HG03045 (cell line): ENCODE data around the gene MKRN2OS.
"Not testable (repeated sequence)": the region's sequence is repeated elsewhere in the genome, so short reads cannot be mapped to it uniquely, and the experiment has no call there.

Source experiments
- ATAC-seq: cut with Tn5 transposase; IDR thresholded peaks from one replicate; pipeline ENCODE4 v1.9.1; 2021; ENCODE audit warnings: mild to moderate bottlenecking, moderate library complexity; ENCODE audit not compliant: unreplicated experiment

The MKRN2OS gene

DNA sequence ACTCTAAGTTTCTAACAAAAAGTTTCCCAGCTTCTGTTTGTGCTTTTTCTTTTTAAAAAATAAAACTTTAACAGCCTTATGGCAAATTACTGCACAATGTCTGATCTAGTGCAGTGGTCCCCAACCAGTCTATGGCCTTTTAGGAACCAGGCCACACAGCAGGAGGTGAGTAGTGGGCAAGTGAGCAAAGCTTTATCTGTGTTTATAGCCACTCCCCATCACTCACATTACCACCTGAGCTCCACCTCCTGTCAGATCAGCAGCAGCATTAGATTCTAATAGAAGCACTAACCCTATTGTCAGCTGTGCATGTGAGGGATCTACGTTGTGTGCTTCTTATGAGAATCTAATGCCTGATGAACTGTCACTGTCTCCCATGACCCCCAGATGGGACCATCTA, 17.2 kb upstream of the MKRN2OS start:
- ATAC-seq, result no peak

DNA sequence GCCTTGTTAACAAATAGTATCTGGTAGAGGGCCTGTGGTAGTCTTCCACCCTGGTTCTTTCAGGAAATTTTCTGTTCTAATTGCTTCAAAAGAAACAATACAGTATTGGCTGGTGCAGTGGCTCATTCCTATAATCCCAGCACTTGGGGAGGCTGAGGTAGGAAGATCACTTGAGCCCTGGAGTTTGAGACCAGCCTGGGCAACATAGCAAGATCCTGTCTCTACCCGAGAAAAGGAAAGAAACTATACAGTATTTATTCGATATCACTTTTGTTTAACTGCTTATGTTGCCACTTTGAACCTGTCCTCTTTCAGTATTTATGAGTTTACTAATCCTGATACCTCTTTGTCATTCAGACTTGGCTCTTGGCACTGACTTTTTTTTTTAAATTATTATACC, 16.1 kb upstream of the MKRN2OS start:
- ATAC-seq, result no peak

DNA sequence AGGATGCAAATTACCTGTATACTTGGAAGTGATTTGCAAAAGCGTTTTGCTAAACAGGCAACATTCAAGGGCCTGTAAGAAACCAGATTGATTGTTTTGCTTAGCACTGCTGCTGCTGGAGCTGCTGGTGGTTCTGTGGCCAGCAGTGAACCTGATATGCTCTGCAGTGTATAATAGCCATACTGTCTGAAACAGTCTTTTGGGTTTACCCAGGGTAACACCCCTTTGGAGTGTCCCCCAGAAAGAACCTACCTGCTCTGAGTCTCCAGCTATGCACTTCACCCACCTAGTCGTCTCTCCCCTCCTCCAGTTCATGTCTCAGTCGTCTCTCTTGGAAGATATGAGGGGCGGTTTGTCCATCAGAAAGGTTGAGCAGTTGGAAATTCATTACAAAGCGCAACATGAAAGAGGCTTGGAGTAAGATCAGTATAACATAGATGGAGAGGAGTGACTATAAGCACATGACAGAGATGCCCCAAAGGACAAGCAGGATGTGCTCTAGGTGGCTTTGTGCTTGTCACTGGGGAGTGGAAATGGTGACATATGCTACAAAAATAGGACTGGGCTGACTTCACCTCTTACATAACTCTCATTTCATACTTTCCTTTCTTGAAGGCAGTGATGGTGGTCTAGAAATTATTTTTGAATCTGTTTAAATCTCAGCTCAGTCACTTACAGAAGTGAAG, 15.3 kb upstream of the MKRN2OS start:
- ATAC-seq, result peak; percentile 39

DNA sequence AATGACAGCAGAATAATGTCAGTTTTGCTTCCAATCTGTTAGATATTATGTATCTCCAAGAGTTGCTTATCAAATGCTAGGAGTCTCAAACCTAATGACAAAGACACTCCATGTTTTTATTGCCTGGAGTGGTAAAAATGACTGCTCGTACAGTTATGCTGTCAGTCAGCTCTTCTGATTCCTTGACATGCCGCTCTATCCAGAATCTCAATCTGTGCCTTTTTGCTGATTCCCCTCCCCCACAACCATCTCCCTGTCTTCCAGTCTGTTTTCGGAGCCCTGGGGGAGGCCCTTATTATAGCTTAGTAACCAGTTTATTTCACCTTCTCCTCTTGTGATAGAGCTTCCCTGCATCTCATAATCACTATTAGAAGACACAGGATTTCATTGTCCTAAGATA, 14.2 kb upstream of the MKRN2OS start:
- no peak for ATAC-seq

DNA sequence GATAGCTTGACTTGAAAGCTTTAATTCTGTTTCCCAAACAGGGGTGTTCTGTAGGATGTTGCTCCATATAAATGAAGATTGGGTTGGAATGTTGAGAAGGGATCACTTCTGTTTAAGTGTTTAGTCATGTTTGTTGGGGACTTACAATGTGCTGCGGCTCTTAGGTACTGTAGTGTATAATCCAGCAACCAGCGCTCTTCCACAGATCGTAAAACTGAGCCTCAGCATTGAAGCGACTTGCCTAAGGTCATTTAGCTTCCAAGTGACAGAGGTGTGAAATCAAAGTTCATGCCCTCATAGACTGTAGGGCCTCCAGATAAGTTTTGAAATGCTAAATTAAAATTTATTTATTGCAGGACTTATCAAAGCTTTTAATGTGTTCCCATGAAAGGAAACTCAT, 13.4 kb upstream of the MKRN2OS start:
- no peak for ATAC-seq

DNA sequence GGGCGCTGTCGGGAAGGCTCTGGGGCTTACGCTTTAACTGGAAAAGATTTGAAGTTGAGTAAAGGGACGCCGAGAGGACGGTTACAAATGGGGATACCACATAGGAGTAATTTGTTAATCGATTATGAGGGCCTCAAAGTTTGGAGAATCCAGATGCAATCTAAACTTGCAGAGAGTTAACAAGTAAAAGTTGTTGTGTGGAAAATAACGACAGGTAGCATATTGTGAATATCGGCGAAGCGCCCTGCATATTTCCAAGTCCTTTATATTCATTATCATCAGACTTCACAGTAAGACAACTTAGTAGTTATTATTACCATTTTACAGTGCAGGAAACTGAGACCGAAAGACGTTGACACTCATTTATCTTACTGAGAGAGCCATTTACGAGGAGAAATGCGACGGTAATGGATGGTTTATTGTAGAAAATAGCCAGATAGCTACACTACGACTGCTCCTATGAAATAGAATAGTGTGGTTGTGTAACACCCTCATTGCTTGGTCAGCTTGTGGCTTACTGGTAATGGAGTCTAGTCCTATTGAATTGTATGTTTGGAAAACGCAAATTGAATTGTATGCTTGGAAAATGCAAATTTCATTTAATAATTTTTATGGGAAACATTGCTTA, 12.3 kb upstream of the MKRN2OS start:
- no peak for ATAC-seq

DNA sequence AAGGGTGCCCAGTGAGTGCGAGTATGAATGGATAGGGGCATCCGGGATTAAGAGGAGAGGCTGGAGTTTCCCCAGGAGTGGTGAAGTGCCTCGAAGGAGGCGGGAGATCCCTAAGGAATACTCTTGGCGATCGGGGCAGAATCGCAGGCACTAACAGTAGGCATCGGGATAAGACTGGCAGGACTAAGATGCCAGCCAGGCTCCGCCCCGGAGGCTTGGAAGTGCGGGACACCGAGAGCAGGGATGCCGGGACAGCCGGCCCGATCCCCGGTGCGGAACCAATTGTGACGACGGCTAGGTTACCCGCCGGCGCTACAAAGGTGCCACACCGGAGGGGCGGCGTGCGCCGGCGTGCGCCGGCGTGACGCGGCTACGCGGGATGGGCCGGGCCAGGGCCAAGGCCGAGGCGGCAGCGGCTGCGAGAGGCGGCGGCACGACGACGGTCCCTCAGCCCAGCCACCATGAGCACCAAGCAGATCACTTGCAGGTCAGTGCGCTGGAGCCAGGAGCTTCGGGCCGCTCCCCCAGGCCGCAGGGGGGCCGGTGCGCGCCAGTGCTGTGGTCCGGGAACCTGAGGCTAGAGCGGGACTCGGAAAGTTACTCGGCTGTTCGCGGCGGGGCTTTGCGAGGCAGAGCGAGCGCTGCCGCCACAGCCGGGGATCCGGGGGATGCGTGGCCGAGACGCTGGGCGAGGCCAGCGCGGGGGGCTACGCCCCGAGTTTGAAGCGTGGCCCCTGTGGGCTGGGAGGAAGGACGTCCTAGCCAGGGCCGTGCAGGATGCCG, 11.6 kb upstream of the MKRN2OS start, which contains the start of gene MKRN2:
MKRN2 (plus strand) TSS at position 398 of the 783 bp plus-strand sequence; CDS start at position 462, 64 bp downstream.
- peak; percentile 81 for ATAC-seq

DNA sequence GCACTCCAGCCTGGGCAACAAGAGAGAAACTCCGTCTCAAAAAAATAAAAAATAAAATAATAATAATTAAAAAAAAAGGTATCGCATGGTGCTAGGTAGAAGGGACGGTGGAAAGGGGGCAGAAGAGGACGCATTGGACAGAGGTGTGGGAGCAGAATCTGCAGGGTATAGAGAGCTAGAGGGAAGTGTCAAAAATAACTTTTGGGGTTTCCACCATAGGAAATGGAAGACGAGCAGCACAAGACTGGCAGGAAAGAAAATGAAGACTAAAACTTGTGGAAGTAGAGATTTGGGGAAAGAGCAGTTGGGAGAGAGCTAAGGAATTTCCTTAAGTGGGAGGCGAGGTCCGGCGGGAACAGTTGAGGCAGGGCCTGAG, 11.0 kb upstream of the MKRN2OS start:
- no peak for ATAC-seq

DNA sequence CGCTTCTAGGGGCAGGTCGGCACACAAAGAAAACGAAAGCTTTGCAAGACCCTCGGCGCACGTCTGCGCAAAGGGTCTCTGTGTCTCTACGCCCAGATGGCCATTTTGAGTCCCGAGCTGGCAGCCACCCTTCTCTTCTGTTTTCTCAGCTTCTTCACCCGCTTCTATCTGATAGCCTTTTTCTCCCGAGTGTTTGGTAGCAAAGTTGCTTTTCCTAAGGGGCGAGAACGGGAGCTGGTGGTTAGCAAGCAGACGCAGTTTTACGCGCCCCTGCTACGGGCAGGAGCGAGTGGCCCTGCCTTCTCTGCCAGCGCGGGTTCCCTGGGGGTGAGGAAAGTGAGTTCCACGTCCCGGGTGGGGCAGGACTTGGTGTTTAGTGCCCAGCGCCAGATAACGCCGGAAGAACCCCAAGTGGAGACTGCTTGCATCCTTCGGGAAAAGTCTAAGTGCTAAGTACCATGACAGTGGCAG, 8.7 kb upstream of the MKRN2OS start:
- no peak for ATAC-seq

DNA sequence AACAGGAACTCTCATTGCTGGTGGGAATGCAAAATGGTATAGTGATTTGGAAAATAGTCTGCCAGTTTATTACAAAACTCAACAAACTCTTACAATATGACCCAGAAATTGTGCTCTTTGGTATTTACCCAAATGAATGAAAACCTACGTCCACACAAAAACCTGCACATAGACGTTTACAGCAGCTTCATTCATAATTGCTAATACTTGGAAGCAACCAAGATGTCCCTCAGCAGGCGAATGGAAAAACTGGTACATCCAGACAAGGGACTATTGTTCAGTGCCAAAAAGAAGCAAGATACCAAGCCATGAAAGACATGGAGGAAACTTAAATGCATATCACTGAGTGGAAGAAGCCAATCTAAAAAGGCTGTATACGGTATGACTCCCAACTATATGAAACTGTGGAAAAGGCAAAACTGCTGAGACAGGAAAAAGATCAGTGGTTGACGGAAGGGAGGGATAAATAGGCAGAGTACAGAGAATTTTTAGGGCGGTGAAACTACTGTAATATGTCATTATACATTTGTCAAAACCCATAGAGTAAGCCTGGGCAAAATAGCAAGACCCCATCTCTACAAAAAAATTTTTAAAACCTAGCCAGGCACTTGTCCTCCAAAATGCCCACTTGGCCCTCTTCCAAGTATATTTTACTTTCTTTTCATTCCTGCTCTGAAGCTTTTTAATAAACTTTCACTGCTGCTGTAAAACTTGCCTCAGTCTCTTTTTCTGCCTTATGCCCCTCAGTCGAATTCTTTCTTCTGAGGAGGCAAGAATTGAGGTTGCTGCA, 4.9 kb upstream of the MKRN2OS start:
- no peak for ATAC-seq

DNA sequence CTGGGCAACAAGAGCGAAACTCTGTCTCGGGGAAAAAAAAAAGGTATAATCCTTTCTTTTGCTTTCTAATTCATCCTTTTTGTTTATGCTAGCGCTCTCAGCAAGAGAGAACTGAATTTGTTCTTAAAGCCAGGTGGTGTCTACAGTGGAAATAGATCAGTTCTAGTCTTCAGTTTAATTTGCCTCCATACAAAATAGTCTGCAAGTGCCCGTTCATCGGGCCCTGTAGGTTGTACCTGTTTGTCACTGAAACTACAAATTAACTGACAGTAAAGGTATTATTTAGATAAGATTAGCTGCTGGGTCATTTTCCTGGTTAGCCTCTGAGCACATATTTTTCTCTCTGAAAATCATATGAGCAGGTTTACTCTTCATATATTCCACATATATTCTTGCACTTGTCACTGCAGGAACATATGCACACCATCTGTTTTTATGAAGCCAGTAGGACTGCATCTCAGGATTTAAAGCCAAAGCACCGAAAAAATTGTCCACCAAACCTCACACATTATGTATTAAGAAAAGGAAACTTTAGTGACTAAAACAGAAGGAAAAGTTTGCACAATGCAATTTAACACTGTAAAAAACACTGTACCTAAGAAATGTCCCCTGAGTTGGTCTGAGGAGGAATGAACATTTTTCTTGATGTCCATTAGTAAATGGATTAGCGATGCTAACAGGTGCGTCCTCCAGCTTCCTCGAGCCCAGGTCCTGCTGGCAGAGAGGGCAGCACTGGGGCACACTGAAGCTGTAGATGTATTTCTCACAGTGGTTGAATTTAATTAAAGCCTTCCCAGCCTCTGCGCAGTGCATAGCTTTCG, 437 bp downstream of the MKRN2OS start:
- ATAC-seq, result no peak

DNA sequence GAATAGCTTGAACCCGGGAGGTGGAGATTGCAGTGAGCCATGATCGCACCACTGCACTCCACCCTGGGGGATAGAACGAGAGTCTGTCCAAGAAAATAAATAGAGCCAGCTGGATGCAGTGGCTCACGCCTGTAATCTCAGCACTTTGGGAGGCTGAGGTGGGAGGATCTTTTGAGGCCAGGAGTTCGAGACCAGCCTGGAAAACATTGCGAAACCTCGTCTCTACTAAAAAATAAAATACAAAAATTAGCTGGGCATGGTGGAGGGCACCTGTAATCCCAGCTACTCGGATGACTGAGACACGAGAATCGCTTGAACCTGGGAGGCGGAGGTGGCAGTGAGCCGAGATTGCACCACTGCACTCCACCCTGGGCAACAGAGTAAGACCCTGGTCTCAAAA, 1.8 kb downstream of the MKRN2OS start:
- ATAC-seq, result not testable (repeated sequence)

DNA sequence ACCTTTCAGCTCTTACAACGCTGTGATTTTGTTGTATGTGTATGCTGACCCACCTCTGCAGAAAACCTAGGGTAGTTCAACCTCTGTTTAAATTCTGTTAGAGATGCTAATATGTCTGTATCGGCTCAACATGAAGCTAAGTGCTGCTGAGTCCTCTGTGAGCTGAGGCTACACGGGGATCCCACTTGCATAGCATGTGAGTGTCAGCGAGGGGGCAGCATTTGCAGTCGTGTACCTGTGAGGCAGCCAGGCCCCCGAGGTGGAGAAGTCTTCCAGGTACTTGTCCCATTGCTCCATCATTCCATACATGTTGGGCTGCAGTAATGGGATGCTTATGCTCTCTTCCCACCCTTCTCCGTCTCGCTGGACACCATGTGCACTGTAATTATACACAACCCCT, 3.7 kb downstream of the MKRN2OS start:
- ATAC-seq, result no peak

DNA sequence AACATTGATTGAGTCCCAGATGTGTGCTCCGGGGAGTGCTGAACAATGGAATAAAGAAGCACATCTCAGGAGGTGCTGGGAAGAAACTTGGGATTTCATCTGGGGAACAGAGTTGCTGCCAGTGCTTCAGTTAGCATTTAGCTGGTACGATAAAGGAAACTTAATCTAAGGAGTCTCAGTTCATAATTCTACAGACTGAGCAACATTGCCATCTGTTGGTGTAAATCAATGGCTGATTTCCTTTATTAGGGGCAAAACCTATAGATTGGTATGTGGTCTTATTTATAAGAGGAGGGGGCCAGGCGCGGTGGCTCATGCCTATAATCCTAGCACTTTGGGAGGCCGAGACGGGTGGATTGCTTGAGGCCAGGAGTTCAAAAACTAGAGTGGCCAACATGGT, 8.9 kb downstream of the MKRN2OS start:
- no peak for ATAC-seq

DNA sequence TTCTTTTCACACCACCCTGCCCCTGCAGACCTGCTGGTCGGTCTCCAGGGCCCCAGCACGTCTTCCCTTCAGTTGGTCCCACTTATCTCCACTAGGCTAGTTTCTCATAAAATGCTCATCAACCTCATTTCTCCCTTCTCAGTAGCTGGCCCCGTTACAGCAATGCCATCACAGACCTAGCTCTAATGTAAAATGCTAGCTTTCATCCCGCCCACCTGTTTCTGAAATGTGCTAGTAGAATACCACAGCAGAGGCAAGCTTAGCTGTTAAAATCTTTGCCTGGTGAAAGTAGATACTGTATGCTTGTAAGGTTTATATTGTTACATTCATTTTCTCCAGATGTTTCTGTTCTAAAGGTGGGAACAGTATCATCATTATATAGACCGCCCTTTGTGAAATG, 13.1 kb downstream of the MKRN2OS start:
- no peak for ATAC-seq

DNA sequence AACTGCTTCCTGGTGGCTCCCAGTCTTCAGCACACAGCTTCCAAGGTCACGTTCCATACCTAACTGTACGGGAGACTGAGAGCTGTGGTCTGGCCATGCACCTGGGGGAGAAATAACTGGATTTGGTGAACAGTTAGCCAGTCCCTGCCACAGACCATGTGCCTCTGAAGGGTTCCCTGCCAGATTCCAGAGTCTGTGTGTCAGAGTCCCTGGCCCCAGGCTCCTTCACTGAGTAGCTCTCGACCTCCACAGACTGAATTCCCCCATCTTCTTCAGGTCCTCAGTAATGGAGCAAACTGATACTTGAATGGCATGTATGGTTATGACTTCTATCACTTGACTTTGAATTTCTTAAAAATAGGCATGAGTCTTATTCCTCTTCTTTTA, 17.5 kb downstream of the MKRN2OS start:
- ATAC-seq, result no peak

DNA sequence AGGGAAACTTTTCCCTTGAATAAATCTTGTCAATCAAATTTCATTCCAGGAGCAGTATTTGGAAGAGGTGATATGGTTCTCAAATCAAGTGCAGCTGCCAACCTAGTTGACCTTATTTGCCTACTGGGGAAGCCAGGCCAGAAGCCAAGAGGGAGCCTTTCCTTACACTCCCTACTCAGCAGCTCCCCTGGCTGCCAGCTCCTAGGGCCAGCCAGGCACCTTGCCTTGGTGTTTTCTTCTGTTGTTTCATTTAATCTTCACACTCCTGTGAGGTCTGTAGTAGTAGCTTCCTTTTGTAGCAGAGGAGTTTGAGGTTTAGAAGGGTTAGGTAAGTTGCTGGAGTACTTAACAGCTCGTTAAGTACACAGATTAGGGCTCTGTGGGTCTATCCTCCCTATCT, 22.6 kb downstream of the MKRN2OS start:
- ATAC-seq, result no peak

DNA sequence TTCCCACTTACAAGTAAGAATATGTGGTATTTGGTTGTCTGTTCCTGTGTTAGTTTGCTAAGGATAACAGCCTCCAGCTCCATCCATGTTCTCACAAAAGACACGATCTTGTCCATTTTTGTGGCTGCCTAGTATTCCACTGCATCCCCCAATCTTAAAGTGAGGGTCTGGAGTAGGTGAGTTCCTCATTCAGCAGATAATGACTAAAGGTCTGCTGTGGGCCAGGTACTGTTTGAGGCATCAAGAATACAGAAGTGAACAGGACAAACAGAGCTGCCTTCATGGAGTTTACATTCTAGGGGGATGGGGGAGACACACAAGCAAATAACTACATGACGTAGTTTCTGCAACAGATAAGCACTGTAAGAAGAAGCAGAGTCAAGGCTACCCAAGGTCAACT, 24.3 kb downstream of the MKRN2OS start:
- ATAC-seq, result no peak

DNA sequence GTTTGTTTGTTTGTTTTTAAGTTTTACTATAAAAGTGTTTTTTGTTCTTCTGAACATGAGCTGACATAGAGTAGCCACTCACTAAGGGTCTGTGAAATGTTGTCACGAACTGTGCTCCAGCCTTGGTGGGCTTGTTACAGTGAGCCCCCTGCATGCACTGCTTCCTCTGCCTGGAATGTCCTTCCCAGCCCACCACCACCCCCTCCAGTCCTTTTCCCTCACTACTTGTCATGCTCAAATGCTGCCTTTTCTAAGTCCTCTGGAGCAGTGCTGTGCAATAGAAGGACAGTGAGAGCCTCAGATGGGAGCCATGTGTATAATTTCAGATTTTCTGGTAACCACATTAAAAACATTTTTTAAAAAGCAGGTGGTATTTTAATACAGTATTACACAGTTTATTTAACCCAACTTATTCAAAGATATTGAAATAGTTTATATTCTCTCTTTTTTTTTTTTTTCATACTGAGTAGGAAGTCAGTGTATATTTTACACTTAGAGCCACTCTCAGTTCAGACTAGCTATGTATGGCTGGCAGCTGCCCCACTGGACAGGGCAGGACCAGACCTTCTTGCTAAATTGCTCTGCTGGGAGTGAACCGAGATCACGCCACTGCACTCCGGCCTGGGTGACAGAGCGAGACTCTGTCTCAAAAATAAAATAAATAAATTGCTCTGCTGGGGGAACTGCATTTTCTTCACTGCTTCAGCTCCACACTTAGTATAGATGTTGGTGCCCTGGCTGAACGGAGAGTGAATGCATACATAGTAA, 26.9 kb downstream of the MKRN2OS start:
- ATAC-seq, result no peak

DNA sequence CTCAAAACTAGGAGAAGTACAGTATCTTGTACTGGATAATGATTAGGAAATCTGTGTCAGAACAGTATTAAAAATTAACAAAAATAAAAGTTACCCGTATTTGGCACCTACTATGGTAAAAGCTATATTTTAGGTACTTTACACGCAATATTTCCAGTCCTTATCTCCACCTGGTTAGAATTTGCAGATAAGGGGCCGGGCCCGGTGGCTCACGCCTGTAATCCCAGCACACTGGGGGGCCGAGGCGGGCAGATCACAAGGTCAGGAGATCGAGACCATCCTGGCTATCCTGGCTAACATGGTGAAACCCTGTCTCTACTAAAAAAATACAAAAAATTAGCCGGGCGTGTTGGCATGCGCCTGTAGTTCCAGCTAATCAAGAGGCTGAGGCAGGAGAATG, 28.4 kb downstream of the MKRN2OS start:
- ATAC-seq, result no peak
